Suprapubic skin (tissue), 4 donors: ENCODE results near the gene ADH4. TPM values are rescaled to one million over a fixed set of nuclear protein-coding genes. Genes with fewer than 3 reads are reported as not detected.

Source experiments
- DNase-seq, 2 donors: peaks; one replicate each; pipeline ENCODE4 v3.0.0-alpha.2; 2019; ENCODE audit warnings: low spot score in 2 of 2
- H3K27ac ChIP-seq: fragments of 200-600 bp; sonication (generic); one replicate; pipeline ENCODE4 v1.5.1; 2019
- H3K27me3 ChIP-seq: fragments of 200-600 bp; sonication (generic); one replicate; pipeline ENCODE4 v1.5.1; 2019
- H3K36me3 ChIP-seq: fragments of 200-600 bp; sonication (generic); one replicate; pipeline ENCODE4 v1.5.1; 2019
- H3K4me1 ChIP-seq: fragments of 200-600 bp; sonication (generic); one replicate; pipeline ENCODE4 v1.5.1; 2019
- H3K4me3 ChIP-seq: fragments of 200-600 bp; sonication (generic); one replicate; pipeline ENCODE4 v1.5.1; 2019; ENCODE audit warnings: mild to moderate bottlenecking
- H3K9me3 ChIP-seq: fragments of 200-600 bp; sonication (generic); one replicate; pipeline ENCODE4 v1.5.1; 2019
- EP300 ChIP-seq: sonication (generic); formaldehyde crosslinking; IDR thresholded peaks from one replicate; pipeline ENCODE4 v1.6.1; 2017; ENCODE audit warnings: antibody characterized with exemption
- POLR2A ChIP-seq, 2 donors: fragments of 450-650 bp; IDR thresholded peaks; one replicate each; pipeline ENCODE4 v1.6.1; 2017; ENCODE audit warnings: antibody characterized with exemption in 2 of 2, mild to moderate bottlenecking in 2 of 2, moderate library complexity in 2 of 2
- POLR2AphosphoS5 ChIP-seq, 3 donors: sonication (generic); formaldehyde crosslinking; IDR thresholded peaks; one replicate each; pipeline ENCODE4 v1.6.1; 2017; ENCODE audit warnings: antibody characterized with exemption in 3 of 3
- WGBS: methylation state at CpG from one replicate; pipeline ENCODE4 v1.1.5; 2018; 5-methylcytosine and 5-hydroxymethylcytosine counted together
- total RNA-seq, 4 donors: library from RNA; depleted of rRNA; stranded (reverse); fragments of >200 nt; gene quantifications; one replicate each; pipeline ENCODE4 v1.1.0, GENCODE V29; 2016
- TF ChIP-seq, protein P1 (sequence below), 2 donors: fragments of 200-600 bp in 1 of 2; fragments of 450-650 bp in 1 of 2; sonication (generic) in 1 of 2; IDR thresholded peaks; one replicate each; pipeline ENCODE4 v1.5.1; 2016 to 2019; ENCODE audit warnings: antibody characterized with exemption in 2 of 2, mild to moderate bottlenecking in 1 of 2, moderate library complexity in 1 of 2

ADH4 gene
- total RNA-seq, 4 donors from 2014 or later, result 0.89 to 2.0 (median 0.98) TPM; not detected in 1

GRCh38 chr4:99078336-99078735 is 65.8 kb downstream of the ADH4 start:
- WGBS, result 89% methylated on average over 5 of the region's 5 CpGs

DNA sequence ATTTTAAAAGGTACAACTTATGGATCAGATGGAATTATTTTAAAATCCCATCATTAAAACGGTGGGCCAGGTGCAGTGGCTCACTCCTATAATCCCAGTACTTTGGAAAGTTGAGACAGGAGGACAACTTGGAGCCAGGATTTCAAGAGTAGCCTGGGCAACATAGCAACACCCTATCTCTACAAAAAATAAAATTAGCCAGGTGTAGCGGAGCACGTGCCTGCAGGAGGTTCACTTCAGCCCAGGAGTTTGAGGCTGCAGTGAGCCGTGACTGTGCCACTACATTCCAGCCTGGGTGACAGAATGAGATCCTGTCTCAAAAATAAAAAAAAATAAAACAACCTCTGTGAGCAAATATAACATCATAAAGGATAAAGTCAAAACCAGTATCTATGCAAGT is 66.9 kb downstream of the ADH4 start:
- 89% methylated on average over 4 of the region's 4 CpGs for WGBS
- Histone ChIP-seq H3K4me3 (no peak overlapping the region), H3K9me3 (no peaks in the 10 kb centered on the region), H3K4me1 (peaks cover 2% of the 10 kb centered on the region), H3K27me3 (no peaks in the 10 kb centered on the region), H3K27ac (no peak overlapping the region), H3K36me3 (peaks cover 91% of the 10 kb centered on the region)
- TF ChIP-seq, protein P1, sequence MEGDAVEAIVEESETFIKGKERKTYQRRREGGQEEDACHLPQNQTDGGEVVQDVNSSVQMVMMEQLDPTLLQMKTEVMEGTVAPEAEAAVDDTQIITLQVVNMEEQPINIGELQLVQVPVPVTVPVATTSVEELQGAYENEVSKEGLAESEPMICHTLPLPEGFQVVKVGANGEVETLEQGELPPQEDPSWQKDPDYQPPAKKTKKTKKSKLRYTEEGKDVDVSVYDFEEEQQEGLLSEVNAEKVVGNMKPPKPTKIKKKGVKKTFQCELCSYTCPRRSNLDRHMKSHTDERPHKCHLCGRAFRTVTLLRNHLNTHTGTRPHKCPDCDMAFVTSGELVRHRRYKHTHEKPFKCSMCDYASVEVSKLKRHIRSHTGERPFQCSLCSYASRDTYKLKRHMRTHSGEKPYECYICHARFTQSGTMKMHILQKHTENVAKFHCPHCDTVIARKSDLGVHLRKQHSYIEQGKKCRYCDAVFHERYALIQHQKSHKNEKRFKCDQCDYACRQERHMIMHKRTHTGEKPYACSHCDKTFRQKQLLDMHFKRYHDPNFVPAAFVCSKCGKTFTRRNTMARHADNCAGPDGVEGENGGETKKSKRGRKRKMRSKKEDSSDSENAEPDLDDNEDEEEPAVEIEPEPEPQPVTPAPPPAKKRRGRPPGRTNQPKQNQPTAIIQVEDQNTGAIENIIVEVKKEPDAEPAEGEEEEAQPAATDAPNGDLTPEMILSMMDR (IDR thresholded peaks at IDR 0.05), result no peak
- TF ChIP-seq POLR2AphosphoS5 (IDR thresholded peaks at IDR 0.05) (no peak), EP300 (no peak)
- DNase-seq, result no peak

More at GRCh38 chr4:99078336-99078735, 65.8 kb downstream of the ADH4 start:
- Histone ChIP-seq H3K27me3 (no peaks in the 10 kb centered on the region), H3K4me1 (peaks cover 2% of the 10 kb centered on the region), H3K27ac (no peak overlapping the region), H3K9me3 (no peaks in the 10 kb centered on the region), H3K36me3 (peaks cover 91% of the 10 kb centered on the region), H3K4me3 (no peak overlapping the region)
- TF ChIP-seq, protein P1 (IDR thresholded peaks at IDR 0.05), result no peak
- no peak for TF ChIP-seq POLR2A (IDR thresholded peaks at IDR 0.05)
- no peak for DNase-seq

- H3K27me3 ChIP-seq, result no peaks in the 10 kb centered on the region
- no peak overlapping the region for H3K27ac ChIP-seq
- H3K4me1 ChIP-seq, result peaks cover 2% of the 10 kb centered on the region
- no peaks in the 10 kb centered on the region for H3K9me3 ChIP-seq
- TF ChIP-seq, protein P1 (IDR thresholded peaks at IDR 0.05), result no peak
- TF ChIP-seq EP300 (no peak), POLR2AphosphoS5 (IDR thresholded peaks at IDR 0.05) (no peak)
- H3K4me3 ChIP-seq, result no peak overlapping the region
- DNase-seq, result no peak
- H3K36me3 ChIP-seq, result peaks cover 91% of the 10 kb centered on the region
- 99% methylated on average over 5 of the region's 5 CpGs for WGBS
Observed at GRCh38 chr4:99076292-99076976, 67.7 kb downstream of the ADH4 start.

DNA sequence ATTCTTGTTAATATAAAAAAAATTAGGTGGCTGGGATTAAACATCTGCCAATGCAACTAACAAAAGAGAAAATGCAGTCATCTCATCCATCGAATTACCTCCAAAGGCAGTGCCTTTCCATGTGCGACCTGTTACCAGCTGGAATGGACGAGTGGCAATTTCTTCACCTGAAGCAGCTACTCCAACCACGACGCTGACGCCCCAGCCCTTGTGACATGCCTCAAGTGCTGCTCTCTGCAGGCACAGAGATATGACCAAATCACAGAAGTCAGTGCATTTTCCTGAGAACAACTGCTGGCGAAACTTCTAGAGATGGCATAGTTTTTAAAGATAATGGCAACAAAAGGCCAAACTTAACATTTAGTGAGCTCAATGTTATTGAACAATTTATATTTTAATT is 69.3 kb downstream of the ADH4 start:
- Histone ChIP-seq H3K27me3 (no peaks in the 10 kb centered on the region), H3K9me3 (no peaks in the 10 kb centered on the region), H3K4me3 (no peak overlapping the region), H3K4me1 (peaks cover 2% of the 10 kb centered on the region), H3K27ac (no peak overlapping the region), H3K36me3 (peaks cover 91% of the 10 kb centered on the region)
- TF ChIP-seq POLR2AphosphoS5 (IDR thresholded peaks at IDR 0.05) (no peak), POLR2A (IDR thresholded peaks at IDR 0.05) (no peak), EP300 (no peak)
- TF ChIP-seq, protein P1 (IDR thresholded peaks at IDR 0.05), result no peak
- no peak for DNase-seq
- 91% methylated on average over 7 of the region's 7 CpGs for WGBS

Other genes starting within 250 kb of the ADH4 start
- gene EIF4E, start 215.2 kb downstream of the ADH4 start, total RNA-seq, result 10 to 100 TPM; 42.5 to 68.7 (median 54.6) TPM
- gene METAP1, start 148.6 kb downstream of the ADH4 start, total RNA-seq, result 10 to 100 TPM; 40.0 to 55.9 (median 49.4) TPM
- gene ADH5, start 55.5 kb downstream of the ADH4 start, total RNA-seq, result 10 to 100 TPM; 42.9 to 83.9 (median 63.8) TPM
- gene ADH6, start 74.9 kb upstream of the ADH4 start, total RNA-seq, result 10 to 100 TPM in 3 of 4 donors, 1 to 10 TPM in 1; 2.5 to 18.8 (median 12.1) TPM
- gene ADH1A, start 146.7 kb upstream of the ADH4 start, total RNA-seq, result not detected
- gene ADH1B, start 177.1 kb upstream of the ADH4 start, total RNA-seq, result 100 to 1,000 TPM in 3 of 4 donors, 10 to 100 TPM in 1; 72.9 to 318 (median 212) TPM
- gene ADH1C, start 208.4 kb upstream of the ADH4 start, total RNA-seq, result 1 to 10 TPM in 1 of 4 donors, under 1 TPM in 2, not detected in 1; 0.36 to 1.6 (median 0.64) TPM